Endothelial cell of umbilical vein (primary cell): ENCODE results near the gene DCC. TPM values are rescaled to one million over a fixed set of nuclear protein-coding genes. Genes with fewer than 3 reads are reported as not detected.

Source experiments
- BruUV-seq: library from RNA; stranded (reverse); fragments of 400-500 nt; replicated peaks from 2 replicates; lab custom pipeline; 2021; lab: Mats Ljungman, UMichigan
- CTCF ChIA-PET: fragments of 300-600, 350-600 bp; sonication (Branson Sonifier 250); formaldehyde crosslinking; loops from one replicate; lab custom pipeline; 2021; ENCODE audit warnings: antibody characterized with exemption, inconsistent platforms; lab: Charles Lee
- POLR2A ChIA-PET: fragments of 300-600, 350-600 bp; sonication (Branson Sonifier 250); formaldehyde crosslinking; loops from one replicate; lab custom pipeline; 2021; ENCODE audit warnings: antibody characterized with exemption, inconsistent platforms; lab: Charles Lee
- DNase-seq: peaks from one replicate; pipeline ENCODE4 v3.0.0-alpha.2; 2011; ENCODE audit warnings: low read depth, low spot score
- FAIRE-seq: peaks from 2 replicates; lab custom pipeline; 2011; peaks lifted over from hg19 to GRCh38; lab: Jason Lieb, UNC
- H2AFZ ChIP-seq: 2 replicates; pipeline ENCODE4 v1.6.0; 2012; ENCODE audit warnings: low read depth, low read length, control low read depth, inconsistent platforms
- H3K27ac ChIP-seq: 2 replicates; pipeline ENCODE4 v1.5.1; 2011; ENCODE audit warnings: low read depth, mild to moderate bottlenecking, control low read depth, low read length, moderate library complexity; ENCODE audit not compliant: insufficient read depth
- H3K27me3 ChIP-seq, 2 experiments: 2 replicates each; pipeline versions ENCODE4 v1.6.0 to v1.6.1; 2011; ENCODE audit warnings: low read length in 2 of 2, mixed read lengths in 1 of 2; ENCODE audit not compliant: control insufficient read depth in 2 of 2, insufficient read depth in 2 of 2
- H3K36me3 ChIP-seq, 2 experiments: 2 replicates in 1 of 2; 3 replicates in 1 of 2; pipeline ENCODE4 v1.5.1; 2011; ENCODE audit warnings: low read length in 2 of 2, mild to moderate bottlenecking in 1 of 2, moderate library complexity in 1 of 2; ENCODE audit not compliant: control insufficient read depth in 2 of 2, insufficient read depth in 2 of 2; ENCODE audit errors: extremely low read depth in 1 of 2
- H3K4me1 ChIP-seq: 3 replicates; pipeline ENCODE4 v1.5.1; 2011; ENCODE audit warnings: mild to moderate bottlenecking, low read length; ENCODE audit not compliant: control insufficient read depth, insufficient read depth; ENCODE audit errors: extremely low read depth
- H3K4me2 ChIP-seq: 2 replicates; pipeline ENCODE4 v1.6.1; 2011; ENCODE audit warnings: low read length, control low read depth, mixed read lengths; ENCODE audit not compliant: insufficient read depth
- H3K4me3 ChIP-seq, 3 experiments: fragments of 200-600 bp in 1 of 3; sonication (generic), shearing (Covaris generic) in 1 of 3; replicated peaks in 1 of 3; 2 replicates each; pipeline ENCODE4 v1.5.1; 2011 to 2016; ENCODE audit warnings: control low read depth in 3 of 3, low read length in 3 of 3, mild to moderate bottlenecking in 2 of 3, inconsistent platforms in 1 of 3, low read depth in 1 of 3, moderate library complexity in 1 of 3; ENCODE audit not compliant: insufficient read depth in 1 of 3
- H3K79me2 ChIP-seq: 2 replicates; pipeline ENCODE4 v1.6.0; 2012; ENCODE audit warnings: low read length, inconsistent platforms; ENCODE audit not compliant: control insufficient read depth, insufficient read depth
- H3K9ac ChIP-seq: replicated peaks from 2 replicates; pipeline ENCODE3; 2011; ENCODE audit warnings: low read length, control low read depth; ENCODE audit not compliant: insufficient read depth; ENCODE audit errors: extremely low read depth
- H3K9me1 ChIP-seq: replicated peaks from 3 replicates; pipeline ENCODE4 v1.6.0; 2011; ENCODE audit warnings: mild to moderate bottlenecking, low read length; ENCODE audit not compliant: control insufficient read depth, insufficient read depth; ENCODE audit errors: extremely low read depth
- H3K9me3 ChIP-seq: replicated peaks from 2 replicates; pipeline ENCODE4 v1.5.1; 2012; ENCODE audit warnings: low read length, inconsistent platforms; ENCODE audit not compliant: control insufficient read depth, insufficient read depth
- H4K20me1 ChIP-seq: replicated peaks from 2 replicates; pipeline ENCODE3; 2011; ENCODE audit warnings: mild to moderate bottlenecking, low read length; ENCODE audit not compliant: control insufficient read depth, insufficient read depth; ENCODE audit errors: extremely low read depth
- CTCF ChIP-seq, 2 donors: IDR thresholded peaks; 1 replicate in 1 of 2; 2 replicates in 1 of 2; pipeline ENCODE4 v1.5.1; 2011; ENCODE audit warnings: low read length in 2 of 2, mild to moderate bottlenecking in 2 of 2, moderate library complexity in 2 of 2, control low read depth in 1 of 2, inconsistent platforms in 1 of 2, low read depth in 1 of 2; ENCODE audit not compliant: insufficient read depth in 1 of 2; ENCODE audit errors: extremely low read depth in 1 of 2
- EZH2 ChIP-seq: IDR thresholded peaks from 2 replicates; pipeline ENCODE4 v1.6.1; 2012; ENCODE audit warnings: borderline replicate concordance, low read depth, mild to moderate bottlenecking, moderate library complexity, low read length, inconsistent platforms; ENCODE audit not compliant: severe bottlenecking
- FOS ChIP-seq: IDR thresholded peaks from 2 replicates; pipeline ENCODE4 v1.6.1; 2011; ENCODE audit warnings: mild to moderate bottlenecking, low read length, moderate library complexity, borderline replicate concordance; ENCODE audit not compliant: insufficient read depth
- GATA2 ChIP-seq: IDR thresholded peaks from 2 replicates; pipeline ENCODE4 v1.7.0; 2011; ENCODE audit warnings: low read depth, mild to moderate bottlenecking, moderate library complexity, mixed read lengths, low read length; ENCODE audit not compliant: insufficient read length, insufficient read depth
- JUN ChIP-seq: IDR thresholded peaks from 2 replicates; pipeline ENCODE4 v1.6.1; 2011; ENCODE audit warnings: borderline replicate concordance, low read depth; ENCODE audit not compliant: insufficient read length, insufficient read depth
- MAX ChIP-seq: IDR thresholded peaks from 2 replicates; pipeline ENCODE4 v1.6.1; 2011; ENCODE audit not compliant: insufficient read depth, insufficient read length
- MYC ChIP-seq: IDR thresholded peaks from one replicate; pipeline ENCODE4 v1.6.1; 2011; ENCODE audit warnings: mild to moderate bottlenecking, low read depth, low read length
- POLR2A ChIP-seq: IDR thresholded peaks from 2 replicates; pipeline ENCODE4 v1.6.1; 2012; ENCODE audit warnings: low read depth, mild to moderate bottlenecking, control low read depth, low read length
- POLR2AphosphoS5 ChIP-seq: IDR thresholded peaks from 2 replicates; pipeline ENCODE4 v1.6.1; 2012; ENCODE audit warnings: low read depth, mild to moderate bottlenecking, control low read depth, low read length, moderate library complexity; ENCODE audit not compliant: insufficient read depth
- dilution Hi-C: fragments of 300-500 bp; cut with MboI; formaldehyde crosslinking; loops from one replicate; pipeline ENCODE4 v1.15.0; 2019; ENCODE audit warnings: low sequenced_read_pairs; ENCODE audit not compliant: extremely low pct_ligation_motif_present
- intact Hi-C: fragments of 100-400 bp; cut with micrococcal nuclease; formaldehyde crosslinking; loops from one replicate; pipeline ENCODE4 v1.10.0; 2022
- polyA plus RNA-seq, 4 experiments: library from polyadenylated mRNA; depleted of rRNA in 3 of 4; stranded (reverse) in 3 of 4; unstranded in 1 of 4; fragments of >200 nt; gene quantifications; 2 replicates each; pipeline versions ENCODE4 v1.2.1 to v1.2.3, GENCODE V29; 2011 to 2012; ENCODE audit warnings: missing spikeins in 1 of 4
- total RNA-seq: library from RNA; stranded (reverse); gene quantifications from 2 replicates; pipeline ENCODE4 v1.2.3, GENCODE V29; 2021

Gene DCC
- total and polyA plus RNA-seq, 2 donors (not counting 3 experiments of a cell fraction or from before 2014, with no cell fraction given), result not detected

DNA sequence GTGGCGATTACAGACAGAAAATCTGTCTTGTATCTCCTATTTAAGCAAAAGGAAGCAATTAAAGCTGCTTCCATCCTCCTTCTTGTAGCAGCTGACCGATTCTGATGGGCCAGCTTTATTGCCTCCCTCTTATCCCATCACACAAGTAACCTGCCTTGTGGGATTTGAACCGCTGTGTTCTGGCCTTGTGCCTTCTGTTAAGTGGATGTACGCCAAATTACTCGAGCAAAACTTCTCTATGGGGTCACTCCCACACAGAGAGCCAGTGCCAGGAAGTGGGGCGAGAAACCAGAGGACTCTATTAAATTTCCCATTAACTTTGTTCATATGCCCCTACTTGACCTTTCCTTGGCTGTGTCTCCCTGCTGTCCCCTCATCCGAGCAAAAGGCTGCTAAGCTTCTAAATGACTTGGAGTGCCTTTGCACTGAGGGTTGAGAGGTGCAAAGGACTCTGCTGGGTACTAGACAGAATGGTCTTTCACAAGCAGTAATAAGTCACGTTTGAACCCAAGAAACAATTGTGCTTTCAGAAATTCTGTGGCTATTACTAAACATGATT lies 1212.0 kb downstream of the DCC start:
- Histone ChIP-seq H3K9me3 (peaks cover 2% of the 10 kb centered on the region), H4K20me1 (no peaks in the 10 kb centered on the region), H3K36me3 (no peaks in the 10 kb centered on the region), H2AFZ (no peak overlapping the region), H3K79me2 (no peaks in the 10 kb centered on the region), H3K9me1 (no peaks in the 10 kb centered on the region), H3K4me3 (no peak overlapping the region), H3K27me3 (no peaks in the 10 kb centered on the region), H3K27ac (no peak overlapping the region), H3K9ac (no peak overlapping the region), H3K4me1 (no peaks in the 10 kb centered on the region), H3K4me2 (no peak overlapping the region)
- FAIRE-seq, result no peak
- DNase-seq, result no peak
- ChIA-PET POLR2A (no interaction called here), CTCF (no interaction called here)
- dilution Hi-C loops, result no loop called here
- intact Hi-C loops, result no loop called here
- BruUV-seq, result no TSS peak
- TF ChIP-seq EZH2 (no peak), GATA2 (no peak), POLR2AphosphoS5 (no peak), FOS (no peak), JUN (no peak), CTCF (IDR thresholded peaks at IDR 0.05; ENCODE audit: extremely low read depth in 1 of 2, insufficient read depth in 1 of 2, low read depth in 1 of 2, low read length in 2 of 2) (no peak), MYC (no peak), MAX (no peak), POLR2A (no peak)
